Uterus (tissue), 4 donors: ENCODE results near the gene AUTS2. TPM values are rescaled to one million over a fixed set of nuclear protein-coding genes. Genes with fewer than 3 reads are reported as not detected.

ENCODE experiments used
- DNase-seq, 2 donors: peaks; one replicate each; pipeline ENCODE4 v3.0.0-alpha.2; 2019 to 2020
- H3K27ac ChIP-seq, 2 donors: fragments of 200-600 bp; sonication (generic); 1 replicate in 1 of 2; 2 replicates in 1 of 2; pipeline ENCODE4 v1.5.1; 2016 to 2018
- H3K27me3 ChIP-seq, 2 donors: fragments of 200-600 bp; sonication (generic); one replicate each; pipeline ENCODE4 v1.5.1; 2018 to 2019; ENCODE audit warnings: control low read depth in 1 of 2
- H3K36me3 ChIP-seq, 2 donors: fragments of 200-600 bp; sonication (generic); one replicate each; pipeline ENCODE4 v1.5.1; 2019; ENCODE audit warnings: control low read depth in 1 of 2
- H3K4me1 ChIP-seq, 2 donors: fragments of 200-600 bp; sonication (generic); one replicate each; pipeline ENCODE4 v1.5.1; 2018 to 2019; ENCODE audit warnings: control low read depth in 1 of 2
- H3K4me3 ChIP-seq, 2 donors: fragments of 200-600 bp; sonication (generic); 1 replicate in 1 of 2; 2 replicates in 1 of 2; pipeline ENCODE4 v1.5.1; 2018 to 2019; ENCODE audit warnings: mild to moderate bottlenecking in 1 of 2
- H3K9me3 ChIP-seq, 2 donors: fragments of 200-600 bp; sonication (generic); one replicate each; pipeline ENCODE4 v1.5.1; 2019; ENCODE audit warnings: control low read depth in 1 of 2
- CTCF ChIP-seq, 4 experiments: fragments of 200-600 bp in 2 of 4; fragments of 450-650 bp in 2 of 4; sonication (generic) in 2 of 4; IDR thresholded peaks; one replicate each; pipeline ENCODE4 v1.5.1; 2016 to 2019; ENCODE audit warnings: antibody characterized with exemption in 4 of 4, mild to moderate bottlenecking in 2 of 4, moderate library complexity in 1 of 4
- POLR2A ChIP-seq, 2 donors: fragments of 450-650 bp; IDR thresholded peaks; one replicate each; pipeline ENCODE4 v1.6.1; 2016; ENCODE audit warnings: antibody characterized with exemption in 2 of 2, mild to moderate bottlenecking in 1 of 2, moderate library complexity in 1 of 2
- intact Hi-C: fragments of 100-400 bp; cut with DNase I; formaldehyde crosslinking; loops from one replicate; pipeline ENCODE4 v1.15.1; 2023; ENCODE audit warnings: low total_unique reads
- total RNA-seq, 4 donors: library from RNA; depleted of rRNA in 3 of 4; stranded (reverse); fragments of >200 nt in 3 of 4; gene quantifications; one replicate each; pipeline versions ENCODE4 v1.1.0 to v1.2.4, GENCODE V29; 2014 to 2023
- donor health status: DM: yes; HTN: yes; CAD: no.

Gene AUTS2
- total RNA-seq, 4 donors from 2014 or later = 10.5 to 58.2 (median 30.0) TPM

GRCh38 chr7:70241536-70242175 lies 643.4 kb downstream of the AUTS2 start:
- intact Hi-C loops = no loop called here
- H3K27ac ChIP-seq = no peak overlapping the region

GRCh38 chr7:70242826-70243225 lies 644.6 kb downstream of the AUTS2 start:
- H3K27me3 ChIP-seq = no peaks in the 10 kb centered on the region
- peaks cover 0 to 4% of the 10 kb centered on the region in 2 donors for H3K4me1 ChIP-seq
- H3K9me3 ChIP-seq = no peaks in the 10 kb centered on the region
- TF ChIP-seq CTCF (IDR thresholded peaks at IDR 0.05) = no peak
- intact Hi-C loops = no loop called here
- H3K27ac ChIP-seq = no peak overlapping the region
- no peak overlapping the region for H3K4me3 ChIP-seq
- no peak for DNase-seq
- no peaks in the 10 kb centered on the region for H3K36me3 ChIP-seq

More at GRCh38 chr7:70241536-70242175, 643.4 kb downstream of the AUTS2 start:
- Histone ChIP-seq H3K4me3 (no peak overlapping the region), H3K4me1 (peaks cover 0 to 4% of the 10 kb centered on the region in 2 donors), H3K27me3 (no peaks in the 10 kb centered on the region), H3K36me3 (no peaks in the 10 kb centered on the region), H3K9me3 (no peaks in the 10 kb centered on the region)
- DNase-seq = no peak
- TF ChIP-seq CTCF (IDR thresholded peaks at IDR 0.05) (no peak), POLR2A (IDR thresholded peaks at IDR 0.05) (no peak)

GRCh38 chr7:70243443-70243842 lies 645.2 kb downstream of the AUTS2 start:
- H3K36me3 ChIP-seq = no peaks in the 10 kb centered on the region
- no peaks in the 10 kb centered on the region for H3K9me3 ChIP-seq
- no peak overlapping the region for H3K4me3 ChIP-seq
- intact Hi-C loops = no loop called here
- H3K27me3 ChIP-seq = no peaks in the 10 kb centered on the region
- H3K4me1 ChIP-seq = peaks cover 0 to 4% of the 10 kb centered on the region in 2 donors
- TF ChIP-seq CTCF (IDR thresholded peaks at IDR 0.05) (no peak), POLR2A (IDR thresholded peaks at IDR 0.05) (no peak)
- DNase-seq = no peak
- no peak overlapping the region for H3K27ac ChIP-seq

GRCh38 chr7:70257921-70258320 lies 659.6 kb downstream of the AUTS2 start:
- no peaks in the 10 kb centered on the region for H3K27me3 ChIP-seq
- H3K36me3 ChIP-seq = no peaks in the 10 kb centered on the region
- no peaks in the 10 kb centered on the region for H3K9me3 ChIP-seq
- no peak overlapping the region for H3K4me3 ChIP-seq
- TF ChIP-seq CTCF (IDR thresholded peaks at IDR 0.05) = no peak
- TF ChIP-seq POLR2A (IDR thresholded peaks at IDR 0.05) = no peak
- H3K27ac ChIP-seq = no peak overlapping the region
- no peaks in the 10 kb centered on the region for H3K4me1 ChIP-seq
- intact Hi-C loops = no loop called here
- no peak for DNase-seq

GRCh38 chr7:70259502-70259901 lies 661.2 kb downstream of the AUTS2 start:
- intact Hi-C loops = no loop called here
- Histone ChIP-seq H3K27me3 (no peaks in the 10 kb centered on the region), H3K4me3 (no peak overlapping the region), H3K27ac (no peak overlapping the region), H3K36me3 (no peaks in the 10 kb centered on the region), H3K4me1 (no peaks in the 10 kb centered on the region), H3K9me3 (no peaks in the 10 kb centered on the region)
- DNase-seq = peak in 1 of 2 donors; percentile 18
- TF ChIP-seq POLR2A (IDR thresholded peaks at IDR 0.05) (no peak), CTCF (IDR thresholded peaks at IDR 0.05) (no peak)
